ENCODE data around the gene OR2A5. TPM values are rescaled to one million over a fixed set of nuclear protein-coding genes. Genes with fewer than 3 reads are reported as not detected.
A peak's percentile ranks its signal among the peaks of the same experiment; 100 is the strongest.

OR2A5 gene
- total RNA-seq, 6 donors from 2014 or later = not detected

DNA sequence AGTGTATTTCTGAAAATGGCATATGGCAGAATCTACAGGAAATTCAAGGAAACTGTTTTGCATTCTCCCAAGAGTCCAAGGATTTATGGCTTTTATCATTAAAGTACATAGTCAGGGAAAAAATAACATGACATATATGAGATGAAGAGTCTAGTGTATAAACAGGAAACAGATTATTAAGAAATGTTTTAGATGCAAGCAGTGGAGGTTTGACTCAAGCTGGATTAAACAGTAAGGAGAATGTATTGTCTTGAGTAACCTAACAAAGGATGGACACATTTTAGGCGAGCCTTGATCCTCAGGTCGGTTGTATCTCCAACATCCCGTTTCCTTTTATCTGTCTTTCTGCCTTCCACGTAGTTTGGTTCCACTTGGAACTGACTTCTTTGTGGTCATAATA is 30.7 kb upstream of the OR2A5 start:
- no peak for DNase-seq
- no peak overlapping the region for H3K27ac ChIP-seq

DNA sequence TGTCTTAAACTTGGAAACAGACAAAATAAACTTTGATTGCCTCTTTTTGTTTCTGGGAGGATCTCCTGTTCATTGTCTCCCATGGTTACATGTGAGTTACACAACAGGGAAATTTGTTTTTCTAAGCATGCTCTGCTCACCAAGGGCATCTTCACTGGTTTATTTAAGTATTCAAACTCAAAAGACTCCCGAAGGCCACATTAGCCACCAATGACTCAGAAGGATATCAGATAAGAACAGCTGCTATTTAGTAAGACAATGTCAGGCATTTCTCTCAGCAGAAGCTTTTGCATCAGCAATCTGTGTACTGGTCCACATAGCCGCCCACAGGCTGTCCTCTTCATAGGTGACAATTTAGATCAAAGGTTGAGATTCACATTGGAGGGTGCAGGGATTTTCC is 29.3 kb upstream of the OR2A5 start:
- no peak for DNase-seq
- ATAC-seq (ENCODE audit: low FRiP score in 2 of 2) = peak; percentile 46 to 84
- 32 to 40% methylated on average over 2 of the region's 2 CpGs for WGBS, 2 donors
- no peak for TF ChIP-seq EP300 (IDR thresholded peaks at IDR 0.05)
- TF ChIP-seq CTCF (IDR thresholded peaks at IDR 0.05) = no peak
- TF ChIP-seq POLR2AphosphoS5 (IDR thresholded peaks at IDR 0.05) = no peak
- no peak for TF ChIP-seq POLR2A (IDR thresholded peaks at IDR 0.05)
- no peaks in the 10 kb centered on the region for H3K36me3 ChIP-seq
- H3K4me1 ChIP-seq = peaks cover 0 to 2% (median 0%) of the 10 kb centered on the region in 4 donors
- no peak overlapping the region for H3K4me3 ChIP-seq
- H3K27me3 ChIP-seq = no peaks in the 10 kb centered on the region
- no peaks in the 10 kb centered on the region for H3K9me3 ChIP-seq
- H3K27ac ChIP-seq = no peak overlapping the region

More for the DNA sequence above, 30.7 kb upstream of the OR2A5 start:
- WGBS, 2 donors = 72 to 74% methylated on average over 4 of the region's 4 CpGs
- no peaks in the 10 kb centered on the region for H3K9me3 ChIP-seq
- ATAC-seq (ENCODE audit: low FRiP score in 2 of 2) = no peak
- H3K4me1 ChIP-seq = peaks cover 0 to 2% (median 0%) of the 10 kb centered on the region in 4 donors
- no peaks in the 10 kb centered on the region for H3K27me3 ChIP-seq
- H3K4me3 ChIP-seq = no peak overlapping the region
- no peaks in the 10 kb centered on the region for H3K36me3 ChIP-seq
- TF ChIP-seq EP300 (IDR thresholded peaks at IDR 0.05) = no peak
- TF ChIP-seq POLR2AphosphoS5 (IDR thresholded peaks at IDR 0.05) = no peak
- TF ChIP-seq CTCF (IDR thresholded peaks at IDR 0.05) = no peak
- no peak for TF ChIP-seq POLR2A (IDR thresholded peaks at IDR 0.05)

DNA sequence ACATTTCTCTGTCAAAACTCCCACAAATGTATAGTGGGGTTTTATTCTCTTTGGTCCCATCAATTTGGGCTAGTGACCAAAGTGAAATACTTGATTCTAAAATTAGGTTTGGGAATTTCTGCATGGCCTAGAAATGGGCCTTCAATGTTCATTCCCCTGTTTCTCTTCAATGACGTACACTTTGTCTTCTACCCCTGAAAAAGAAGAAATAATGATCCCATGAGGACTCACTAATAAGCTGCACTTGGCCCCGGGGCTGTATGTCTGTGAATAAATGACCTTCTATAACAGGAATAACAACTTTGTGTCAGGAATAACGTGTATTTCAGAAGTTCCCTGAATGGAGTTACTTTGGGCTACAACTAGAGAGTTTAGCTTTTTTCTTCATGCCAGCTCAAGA is 28.4 kb upstream of the OR2A5 start:
- TF ChIP-seq EP300 (IDR thresholded peaks at IDR 0.05) = no peak
- no peak for TF ChIP-seq POLR2AphosphoS5 (IDR thresholded peaks at IDR 0.05)
- TF ChIP-seq CTCF (IDR thresholded peaks at IDR 0.05) = no peak
- no peak for TF ChIP-seq POLR2A (IDR thresholded peaks at IDR 0.05)
- DNase-seq = no peak
- H3K27ac ChIP-seq = no peak overlapping the region
- WGBS, 2 donors = 63 to 69% methylated on average over 3 of the region's 3 CpGs
- H3K9me3 ChIP-seq = no peaks in the 10 kb centered on the region
- H3K4me1 ChIP-seq = peaks cover 0 to 2% (median 0%) of the 10 kb centered on the region in 4 donors
- H3K36me3 ChIP-seq = no peaks in the 10 kb centered on the region
- no peaks in the 10 kb centered on the region for H3K27me3 ChIP-seq
- no peak for ATAC-seq (ENCODE audit: low FRiP score in 2 of 2)
- no peak overlapping the region for H3K4me3 ChIP-seq

GRCh38 chr7:144022169-144022568 is 26.6 kb upstream of the OR2A5 start:
- TF ChIP-seq EP300 (IDR thresholded peaks at IDR 0.05) (no peak), POLR2AphosphoS5 (IDR thresholded peaks at IDR 0.05) (no peak), CTCF (IDR thresholded peaks at IDR 0.05) (no peak), POLR2A (IDR thresholded peaks at IDR 0.05) (no peak)
- H3K9me3 ChIP-seq = no peaks in the 10 kb centered on the region
- no peaks in the 10 kb centered on the region for H3K27me3 ChIP-seq
- H3K4me3 ChIP-seq = no peak overlapping the region
- DNase-seq (no peak), ATAC-seq (ENCODE audit: low FRiP score in 2 of 2) (no peak)
- no peaks in the 10 kb centered on the region for H3K36me3 ChIP-seq
- peaks cover 0 to 2% (median 0%) of the 10 kb centered on the region in 4 donors for H3K4me1 ChIP-seq
- H3K27ac ChIP-seq = no peak overlapping the region

- Histone ChIP-seq H3K27ac (no peak overlapping the region), H3K4me3 (no peak overlapping the region), H3K9me3 (no peaks in the 10 kb centered on the region), H3K36me3 (no peaks in the 10 kb centered on the region), H3K4me1 (peaks cover 0 to 2% (median 0%) of the 10 kb centered on the region in 4 donors), H3K27me3 (no peaks in the 10 kb centered on the region)
- WGBS, 2 donors = 84 to 87% methylated on average over 4 of the region's 4 CpGs
- ATAC-seq (ENCODE audit: low FRiP score in 2 of 2) = no peak
- DNase-seq = no peak
- TF ChIP-seq POLR2AphosphoS5 (IDR thresholded peaks at IDR 0.05) = no peak
- TF ChIP-seq EP300 (IDR thresholded peaks at IDR 0.05) = no peak
- no peak for TF ChIP-seq CTCF (IDR thresholded peaks at IDR 0.05)
- no peak for TF ChIP-seq POLR2A (IDR thresholded peaks at IDR 0.05)
Observed at GRCh38 chr7:144023171-144023827, 25.4 kb upstream of the OR2A5 start.
